Memory B cell (primary cell): ENCODE results near the gene TMEM121B.

Experiments
- ATAC-seq: fragments of 150-1000 bp; cut with Tn5 transposase; 2 replicates; pipeline ENCODE4 v1.10.0; 2021; ENCODE audit warnings: low read depth, mild to moderate bottlenecking, moderate library complexity
- DNase-seq, 2 donors: peaks; one replicate each; pipeline ENCODE4 v3.0.0; 2022; ENCODE audit warnings: low spot score in 2 of 2
- H3K27ac Mint-ChIP-seq: one replicate; pipeline ENCODE4 v1.8.0; 2022; ENCODE audit warnings: mild to moderate bottlenecking, moderate library complexity, mixed read lengths
- H3K27me3 Mint-ChIP-seq: one replicate; pipeline ENCODE4 v1.8.0; 2022; ENCODE audit warnings: mixed read lengths
- H3K36me3 Mint-ChIP-seq: one replicate; pipeline ENCODE4 v1.8.0; 2022; ENCODE audit warnings: mild to moderate bottlenecking, mixed read lengths
- H3K4me1 Mint-ChIP-seq: one replicate; pipeline ENCODE4 v1.8.0; 2022; ENCODE audit warnings: mixed read lengths
- H3K4me3 Mint-ChIP-seq: one replicate; pipeline ENCODE4 v1.8.0; 2022; ENCODE audit warnings: mild to moderate bottlenecking, moderate library complexity, mixed read lengths
- H3K9me3 Mint-ChIP-seq: one replicate; pipeline ENCODE4 v1.8.0; 2022; ENCODE audit warnings: mixed read lengths

The TMEM121B gene

DNA sequence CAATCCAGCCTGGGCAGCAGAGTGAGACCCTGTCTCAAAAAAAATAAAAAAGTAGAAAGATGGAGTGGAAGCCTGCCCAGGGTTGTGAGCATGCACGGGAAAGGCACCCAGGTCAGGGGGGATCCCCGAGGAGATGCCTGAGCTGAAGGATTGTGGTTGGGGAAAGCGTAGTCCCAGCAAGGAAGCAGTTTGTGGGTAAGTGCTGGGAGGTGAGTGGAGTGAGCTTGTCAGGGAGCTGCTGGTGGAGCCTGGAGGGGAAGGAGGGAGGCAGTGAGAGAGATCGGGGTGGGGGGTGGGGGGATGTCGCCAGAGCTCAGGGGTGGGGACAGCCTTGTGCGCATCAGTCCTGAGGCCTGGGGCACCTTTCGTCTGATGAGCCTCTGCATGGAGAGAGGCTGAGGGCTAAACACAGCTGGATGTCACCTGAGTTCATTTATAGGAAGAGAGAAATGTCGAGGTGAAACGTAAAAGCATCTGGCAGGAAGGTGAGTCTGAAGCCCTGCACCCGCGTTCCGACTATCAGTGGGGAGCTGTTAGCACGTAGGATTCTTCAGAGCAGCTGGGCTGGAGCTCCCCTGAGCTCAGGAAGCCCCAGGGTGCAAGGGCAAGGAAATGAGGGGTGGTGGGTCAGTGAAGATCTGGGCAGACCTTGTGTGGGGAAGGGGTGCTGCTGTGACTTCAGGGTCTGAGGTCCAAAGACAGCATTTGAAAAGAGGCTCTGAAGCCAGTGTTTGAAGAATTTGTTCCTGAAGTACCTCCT is 10.2 kb downstream of the TMEM121B start:
- Mint-ChIP-seq H3K9me3 (no peaks in the 10 kb centered on the region), H3K4me3 (no peak overlapping the region), H3K27ac (no peak overlapping the region), H3K36me3 (peaks cover 11% of the 10 kb centered on the region), H3K27me3 (no peaks in the 10 kb centered on the region), H3K4me1 (peaks cover 5% of the 10 kb centered on the region)
- ATAC-seq (no peak), DNase-seq (no peak)

GRCh38 chr22:17109976-17110375 is 11.2 kb downstream of the TMEM121B start:
- DNase-seq (no peak), ATAC-seq (no peak)
- Mint-ChIP-seq H3K36me3 (peaks cover 11% of the 10 kb centered on the region), H3K9me3 (no peaks in the 10 kb centered on the region), H3K27ac (no peak overlapping the region), H3K4me3 (no peak overlapping the region), H3K27me3 (no peaks in the 10 kb centered on the region), H3K4me1 (peaks cover 5% of the 10 kb centered on the region)

GRCh38 chr22:17109113-17109865 is 11.9 kb downstream of the TMEM121B start:
- peaks cover 5% of the 10 kb centered on the region for H3K4me1 Mint-ChIP-seq
- no peaks in the 10 kb centered on the region for H3K9me3 Mint-ChIP-seq
- peaks cover 14% of the 10 kb centered on the region for H3K36me3 Mint-ChIP-seq
- no peak overlapping the region for H3K27ac Mint-ChIP-seq
- no peak overlapping the region for H3K4me3 Mint-ChIP-seq
- no peaks in the 10 kb centered on the region for H3K27me3 Mint-ChIP-seq
- ATAC-seq (no peak), DNase-seq (no peak)

GRCh38 chr22:17108256-17109112 is 12.7 kb downstream of the TMEM121B start:
- Mint-ChIP-seq H3K36me3 (peaks cover 15% of the 10 kb centered on the region), H3K4me3 (no peak overlapping the region), H3K9me3 (no peaks in the 10 kb centered on the region), H3K4me1 (peaks cover 2% of the 10 kb centered on the region), H3K27ac (no peak overlapping the region), H3K27me3 (no peaks in the 10 kb centered on the region)
- ATAC-seq (no peak), DNase-seq (no peak)

DNA sequence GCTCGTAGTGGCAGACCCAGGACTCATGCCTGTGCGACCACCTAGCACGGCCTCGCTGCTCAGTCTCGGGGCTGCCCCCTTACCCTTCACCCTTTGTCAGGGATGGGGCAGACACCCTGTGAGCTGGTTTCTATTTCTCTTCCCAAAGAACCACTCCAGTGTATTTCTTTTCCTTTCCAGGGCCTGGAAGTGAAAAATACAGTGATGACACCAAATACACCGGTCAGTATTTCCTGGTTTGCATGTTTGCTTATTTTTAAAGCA is 13.7 kb downstream of the TMEM121B start:
- H3K27ac Mint-ChIP-seq: no peak overlapping the region
- no peak for DNase-seq

DNA sequence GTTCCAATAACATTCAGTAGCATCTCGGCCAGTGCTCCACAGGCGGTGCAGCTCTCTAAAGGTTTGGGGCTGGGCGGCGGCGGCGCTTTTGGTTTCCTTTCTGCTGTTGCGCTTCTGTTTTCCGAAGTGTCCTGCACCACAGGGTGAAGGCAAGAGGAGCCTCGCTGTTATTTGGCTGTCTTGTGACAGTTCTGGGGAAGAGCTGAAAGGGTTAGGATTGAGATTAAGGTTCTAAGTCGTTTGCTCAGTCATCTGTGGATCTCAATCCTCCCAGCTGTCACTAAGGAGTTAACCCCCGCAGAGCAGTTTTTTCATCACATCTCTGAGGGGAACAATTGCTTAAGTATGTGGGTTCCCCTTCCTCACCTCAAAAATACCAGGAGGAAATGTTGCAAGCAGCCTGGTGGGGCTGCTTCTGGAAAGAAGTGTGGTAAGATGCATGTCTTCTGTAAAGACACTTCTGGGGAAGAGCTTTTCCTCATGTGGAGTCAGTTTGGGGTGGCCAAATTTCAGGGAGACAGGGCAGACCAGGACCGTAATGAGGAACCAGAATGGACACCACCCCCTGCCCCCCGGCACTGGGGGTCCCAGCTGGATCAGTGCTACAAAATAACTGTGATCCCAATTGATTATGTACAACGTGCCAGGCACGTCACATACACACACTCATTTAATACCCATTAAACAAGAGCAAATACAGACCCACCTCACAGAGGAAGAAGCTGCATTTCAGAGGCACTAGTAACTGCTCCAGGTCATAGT is 14.2 kb downstream of the TMEM121B start:
- ATAC-seq (peak; percentile 27), DNase-seq (no peak)
- Mint-ChIP-seq H3K4me3 (no peak overlapping the region), H3K4me1 (peaks cover 4% of the 10 kb centered on the region), H3K27ac (no peak overlapping the region), H3K36me3 (peaks cover 23% of the 10 kb centered on the region), H3K27me3 (no peaks in the 10 kb centered on the region), H3K9me3 (no peaks in the 10 kb centered on the region)

More for the DNA sequence above, 13.7 kb downstream of the TMEM121B start:
- H3K36me3 Mint-ChIP-seq: peaks cover 18% of the 10 kb centered on the region
- H3K4me1 Mint-ChIP-seq: peaks cover 4% of the 10 kb centered on the region
- no peaks in the 10 kb centered on the region for H3K9me3 Mint-ChIP-seq
- no peak for ATAC-seq
- no peaks in the 10 kb centered on the region for H3K27me3 Mint-ChIP-seq
- no peak overlapping the region for H3K4me3 Mint-ChIP-seq

- Mint-ChIP-seq H3K4me3 (no peak overlapping the region), H3K9me3 (no peaks in the 10 kb centered on the region), H3K27me3 (no peaks in the 10 kb centered on the region), H3K36me3 (peaks cover 29% of the 10 kb centered on the region), H3K4me1 (peaks cover 4% of the 10 kb centered on the region), H3K27ac (no peak overlapping the region)
- no peak for DNase-seq
- no peak for ATAC-seq
Observed at GRCh38 chr22:17106161-17106784, 14.9 kb downstream of the TMEM121B start.

- Mint-ChIP-seq H3K9me3 (no peaks in the 10 kb centered on the region), H3K4me1 (peaks cover 2% of the 10 kb centered on the region), H3K27ac (no peak overlapping the region), H3K36me3 (peaks cover 31% of the 10 kb centered on the region), H3K27me3 (no peaks in the 10 kb centered on the region), H3K4me3 (no peak overlapping the region)
- DNase-seq: no peak
- no peak for ATAC-seq
Observed at GRCh38 chr22:17105143-17106129, 15.7 kb downstream of the TMEM121B start.

DNA sequence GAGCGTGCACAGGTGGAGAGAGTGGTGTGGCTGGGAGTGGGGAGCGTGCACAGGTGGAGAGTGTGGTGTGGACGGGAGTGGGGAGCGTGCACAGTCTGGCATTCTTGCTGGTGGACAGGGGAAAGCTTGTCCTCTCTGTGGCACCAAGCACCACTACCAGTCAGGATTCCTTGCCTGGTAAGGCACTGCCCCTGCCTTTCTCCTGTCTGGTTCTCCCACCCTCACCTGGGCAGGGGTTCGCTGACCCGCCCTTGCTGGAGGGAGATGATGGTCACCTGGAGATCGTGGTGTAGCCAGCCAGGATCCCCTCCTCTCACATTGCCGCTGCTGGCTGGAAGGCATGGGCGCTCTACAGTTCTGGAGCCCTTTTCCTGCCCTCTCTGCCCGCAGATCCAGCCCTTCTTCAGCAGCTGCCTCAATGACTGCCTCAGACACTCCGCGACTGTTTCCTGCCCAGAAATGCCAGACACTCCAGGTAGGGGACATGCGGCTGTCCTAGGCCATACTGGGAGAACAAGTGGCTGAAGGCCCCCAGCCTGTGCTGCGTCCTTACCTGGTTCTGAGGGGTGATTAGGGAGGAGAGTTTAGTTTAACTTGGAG is 16.7 kb downstream of the TMEM121B start:
- no peak for ATAC-seq
- Mint-ChIP-seq H3K27ac (no peak overlapping the region), H3K27me3 (no peaks in the 10 kb centered on the region), H3K4me3 (no peak overlapping the region), H3K4me1 (peaks cover 2% of the 10 kb centered on the region), H3K9me3 (no peaks in the 10 kb centered on the region), H3K36me3 (peaks cover 33% of the 10 kb centered on the region)
- no peak for DNase-seq

DNA sequence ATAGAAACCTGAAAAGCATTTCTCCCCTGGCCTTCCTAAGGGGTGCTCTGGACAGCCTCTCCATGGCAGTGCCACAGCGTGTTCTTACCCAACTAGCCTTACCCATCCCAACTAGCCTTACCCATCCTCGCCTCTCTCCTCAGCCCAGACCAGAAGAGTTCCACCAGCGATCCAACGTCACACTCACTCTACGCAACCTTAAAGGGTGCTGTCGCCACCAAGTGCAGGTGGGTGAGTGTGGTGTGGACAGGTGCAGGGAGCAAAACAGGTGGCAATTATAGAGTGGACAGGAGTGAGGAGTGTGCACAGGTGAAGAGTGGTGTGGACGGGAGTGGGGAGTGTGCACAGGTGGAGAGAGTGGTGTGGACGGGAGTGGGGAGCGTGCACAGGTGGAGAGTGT is 17.8 kb downstream of the TMEM121B start:
- Mint-ChIP-seq H3K9me3 (no peaks in the 10 kb centered on the region), H3K4me3 (no peak overlapping the region), H3K36me3 (peaks cover 38% of the 10 kb centered on the region), H3K27me3 (no peaks in the 10 kb centered on the region), H3K4me1 (peaks cover 8% of the 10 kb centered on the region), H3K27ac (no peak overlapping the region)
- DNase-seq: no peak
- no peak for ATAC-seq

DNA sequence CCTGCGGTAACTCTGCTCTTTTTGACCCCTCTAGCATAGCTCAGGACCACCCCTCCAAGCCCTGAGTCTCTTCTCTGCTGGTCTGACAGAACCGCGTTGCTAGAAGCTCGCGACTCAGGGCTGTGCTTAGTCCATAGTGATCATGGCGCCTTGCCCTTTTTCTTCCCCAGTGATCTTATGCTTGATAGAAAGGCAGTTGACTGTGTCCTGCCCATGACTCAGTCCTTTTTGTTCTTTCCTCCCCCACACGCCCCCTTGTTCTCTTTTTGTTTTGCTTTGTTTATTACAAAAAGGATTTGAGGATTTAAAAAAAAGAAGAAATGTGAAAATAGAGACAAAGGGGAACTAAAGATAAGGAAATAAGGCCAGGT is 18.9 kb downstream of the TMEM121B start:
- H3K4me3 Mint-ChIP-seq: no peak overlapping the region
- H3K9me3 Mint-ChIP-seq: no peaks in the 10 kb centered on the region
- H3K27ac Mint-ChIP-seq: no peak overlapping the region
- H3K27me3 Mint-ChIP-seq: no peaks in the 10 kb centered on the region
- peaks cover 40% of the 10 kb centered on the region for H3K36me3 Mint-ChIP-seq
- no peak for ATAC-seq
- peaks cover 15% of the 10 kb centered on the region for H3K4me1 Mint-ChIP-seq
- DNase-seq: no peak

GRCh38 chr22:17101475-17102296 is 19.5 kb downstream of the TMEM121B start:
- Mint-ChIP-seq H3K4me3 (no peak overlapping the region), H3K4me1 (peaks cover 15% of the 10 kb centered on the region), H3K27ac (no peak overlapping the region), H3K27me3 (no peaks in the 10 kb centered on the region), H3K36me3 (peaks cover 37% of the 10 kb centered on the region), H3K9me3 (no peaks in the 10 kb centered on the region)
- ATAC-seq: no peak
- DNase-seq: no peak
